Adrenal gland (tissue), 12 donors: ENCODE measurements around the gene SDHC. TPM values are rescaled to one million over a fixed set of nuclear protein-coding genes. Genes with fewer than 3 reads are reported as not detected.

Experiments
- DNase-seq, 7 donors: peaks; one replicate each; pipeline ENCODE4 v3.0.0-alpha.2; 2019 to 2020
- H3K27ac ChIP-seq, 5 donors: fragments of 200-600 bp; sonication (generic) in 4 of 5; 1 replicate in 3 of 5; 2 replicates in 2 of 5; pipeline versions ENCODE4 v1.5.1 to v1.8.0; 2016 to 2020; ENCODE audit warnings: mild to moderate bottlenecking in 1 of 5
- H3K27me3 ChIP-seq: fragments of 200-600 bp; 2 replicates; pipeline ENCODE4 v1.8.0; 2021
- H3K36me3 ChIP-seq, 2 donors: fragments of 200-600 bp; replicated peaks in 1 of 2; 1 replicate in 1 of 2; 2 replicates in 1 of 2; pipeline versions ENCODE4 v1.5.1 to v1.8.0; 2018 to 2022
- H3K4me1 ChIP-seq, 2 donors: fragments of 200-600 bp; replicated peaks in 1 of 2; 1 replicate in 1 of 2; 2 replicates in 1 of 2; pipeline versions ENCODE4 v1.5.1 to v1.8.0; 2018 to 2021
- H3K4me3 ChIP-seq, 4 donors: fragments of 200-600 bp; sonication (generic) in 3 of 4; one replicate each; pipeline ENCODE4 v1.5.1; 2016 to 2018
- H3K9me3 ChIP-seq, 3 donors: fragments of 200-600 bp; sonication (generic) in 1 of 3; replicated peaks in 1 of 3; 1 replicate in 2 of 3; 2 replicates in 1 of 3; pipeline versions ENCODE4 v1.5.1 to v1.8.0; 2016 to 2021
- POLR2A ChIP-seq, 2 donors: fragments of 450-650 bp; IDR thresholded peaks; one replicate each; pipeline ENCODE4 v1.6.1; 2017; ENCODE audit warnings: antibody characterized with exemption in 2 of 2, mild to moderate bottlenecking in 2 of 2, moderate library complexity in 1 of 2
- WGBS, 4 donors: extraction: QIAGEN DNeasy Blood & Tissue Kit in 2 of 4; methylation state at CpG; one replicate each; pipeline versions ENCODE4 v1.1.5 to v1.1.7; 2013 to 2017; 5-methylcytosine and 5-hydroxymethylcytosine counted together
- intact Hi-C, 2 donors: fragments of 100-400 bp; cut with DNase I; formaldehyde crosslinking; loops; one replicate each; pipeline versions ENCODE4 v1.14.1 to v1.15.0; 2022 to 2023
- polyA plus RNA-seq, 3 donors: library from polyadenylated mRNA; stranded (reverse); fragments of 200-250 nt in 2 of 3; fragments of 350-450 nt in 1 of 3; fragmentation: Illumina TruSeq in 1 of 3; extraction: RNeasy Lipid Tissue Mini Kit (QIAGEN cat#74804) in 1 of 3; gene quantifications; one replicate each; pipeline ENCODE4 v1.2.3, GENCODE V29; 2013 to 2014
- total RNA-seq, 9 donors: library from RNA; depleted of rRNA in 4 of 9; stranded (reverse); fragments of >200 nt in 4 of 9; fragments of 120-200 nt in 1 of 9; fragmentation: NEBNext Ultra II Directional in 1 of 9; extraction: Animal tissue kit (Norgen Biotek cat#: 25700) in 1 of 9; gene quantifications; one replicate each; pipeline versions ENCODE4 v1.1.0 to v1.2.4, GENCODE V29; 2013 to 2023
- TF ChIP-seq, protein P1 (sequence below), 6 experiments: fragments of 450-650 bp in 4 of 6; fragments of 200-600 bp in 2 of 6; sonication (generic) in 1 of 6; IDR thresholded peaks; 1 replicate in 5 of 6; 2 replicates in 1 of 6; pipeline versions ENCODE4 v1.5.1 to v1.8.0; 2016 to 2021; ENCODE audit warnings: antibody characterized with exemption in 6 of 6, mild to moderate bottlenecking in 2 of 6, moderate library complexity in 1 of 6
- donor health status: healthy with polysubstance abuse.
- donor health status: Bipolar disorder and iron deficiency.
- donor health status: DM: yes; HTN: yes; CAD: no.
- donor health status: DM: no; HTN: no; CAD: no.
- donor health status: DM: no; HTN: no; CAD: no.
- donor health status: DM: yes; HTN: yes; CAD: no.

The SDHC gene
- total and polyA plus RNA-seq, 12 donors = 45.0 to 434 (median 253) TPM

DNA sequence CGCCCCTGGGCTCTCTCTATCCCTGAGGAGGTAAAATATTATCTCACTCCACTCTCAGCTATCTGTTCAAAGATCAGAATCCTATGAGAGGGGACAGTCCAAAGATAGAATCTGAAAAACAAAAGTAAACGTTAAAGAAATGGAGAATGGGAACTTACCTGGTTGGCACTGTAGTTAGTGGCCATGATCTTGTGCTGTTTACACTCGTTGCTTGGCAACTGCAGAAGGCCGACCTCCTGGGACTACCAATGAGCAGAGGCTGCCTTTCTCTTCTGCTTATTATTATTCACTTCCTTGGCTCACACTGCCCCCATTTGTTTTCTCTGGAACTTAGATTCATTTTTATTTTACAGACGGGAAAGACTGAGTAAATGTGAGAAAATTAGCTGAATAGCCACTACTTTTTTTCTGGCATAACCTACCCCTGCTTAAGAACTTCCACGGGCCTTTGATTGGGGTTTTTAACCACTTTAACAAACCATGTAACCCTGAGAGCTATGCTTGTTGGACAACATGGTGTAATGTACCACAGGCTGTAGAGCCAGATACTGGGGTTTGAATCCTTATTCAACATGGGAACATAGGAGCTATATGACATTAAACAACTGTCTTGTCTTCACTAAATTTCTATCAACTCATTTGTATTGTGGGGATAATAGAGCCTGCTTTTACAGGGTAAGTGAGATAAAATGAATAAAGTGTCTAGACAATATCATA lies 53.7 kb downstream of the SDHC start, which contains the start of gene CFAP126:
CFAP126 (minus strand) TSS at position 193 of the 717 bp plus-strand sequence; CDS start at position 185, 8 bp downstream.
- DNase-seq = peak; percentile 72 to 92 (median 85)
- intact Hi-C loops = loop anchor here (5.0 kb wide), 2 partner anchors 61 to 141 kb away; partner anchors contain the start of genes MPZ (in 2 of the 2) and TOMM40L (in 1 of the 2)
- H3K36me3 ChIP-seq = no peaks in the 10 kb centered on the region
- H3K9me3 ChIP-seq = no peaks in the 10 kb centered on the region
- no peaks in the 10 kb centered on the region for H3K27me3 ChIP-seq
- WGBS, 4 donors = 19 to 21% (median 20%) methylated on average over 6 of the region's 6 CpGs
- no peak within 1 kb of the TSS for H3K4me3 ChIP-seq
- peaks cover 15 to 22% of the 10 kb centered on the region in 2 donors for H3K4me1 ChIP-seq
- H3K27ac ChIP-seq = peak within 1 kb of the TSS in 2 of 5 donors; percentile 36 to 42
- TF ChIP-seq, protein P1, sequence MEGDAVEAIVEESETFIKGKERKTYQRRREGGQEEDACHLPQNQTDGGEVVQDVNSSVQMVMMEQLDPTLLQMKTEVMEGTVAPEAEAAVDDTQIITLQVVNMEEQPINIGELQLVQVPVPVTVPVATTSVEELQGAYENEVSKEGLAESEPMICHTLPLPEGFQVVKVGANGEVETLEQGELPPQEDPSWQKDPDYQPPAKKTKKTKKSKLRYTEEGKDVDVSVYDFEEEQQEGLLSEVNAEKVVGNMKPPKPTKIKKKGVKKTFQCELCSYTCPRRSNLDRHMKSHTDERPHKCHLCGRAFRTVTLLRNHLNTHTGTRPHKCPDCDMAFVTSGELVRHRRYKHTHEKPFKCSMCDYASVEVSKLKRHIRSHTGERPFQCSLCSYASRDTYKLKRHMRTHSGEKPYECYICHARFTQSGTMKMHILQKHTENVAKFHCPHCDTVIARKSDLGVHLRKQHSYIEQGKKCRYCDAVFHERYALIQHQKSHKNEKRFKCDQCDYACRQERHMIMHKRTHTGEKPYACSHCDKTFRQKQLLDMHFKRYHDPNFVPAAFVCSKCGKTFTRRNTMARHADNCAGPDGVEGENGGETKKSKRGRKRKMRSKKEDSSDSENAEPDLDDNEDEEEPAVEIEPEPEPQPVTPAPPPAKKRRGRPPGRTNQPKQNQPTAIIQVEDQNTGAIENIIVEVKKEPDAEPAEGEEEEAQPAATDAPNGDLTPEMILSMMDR (IDR thresholded peaks at IDR 0.05) = peak; percentile 28 to 69 (median 50)
- TF ChIP-seq POLR2A (IDR thresholded peaks at IDR 0.05) = no peak

DNA sequence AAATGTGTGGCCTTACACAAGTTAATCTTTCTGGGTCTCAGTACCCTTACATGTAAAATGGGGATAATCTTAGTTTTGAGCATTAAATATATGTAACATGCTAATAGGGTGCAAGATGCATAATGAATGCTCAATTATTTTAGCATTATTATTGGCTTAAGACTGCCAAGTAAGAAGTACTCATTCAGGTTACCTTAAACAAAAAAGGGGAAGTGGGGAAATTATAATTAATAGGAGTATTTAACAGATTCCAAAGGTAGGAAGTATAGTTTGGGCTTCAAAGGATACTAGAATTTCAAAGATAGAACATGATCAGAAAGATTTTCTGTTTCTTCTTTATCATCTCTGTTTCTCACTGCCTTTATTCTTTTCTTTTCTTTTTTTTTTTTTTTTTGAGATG lies 59.3 kb downstream of the SDHC start:
- Histone ChIP-seq H3K4me1 (no peaks in the 10 kb centered on the region), H3K4me3 (no peak overlapping the region), H3K9me3 (no peaks in the 10 kb centered on the region), H3K36me3 (no peaks in the 10 kb centered on the region), H3K27ac (no peak overlapping the region), H3K27me3 (no peaks in the 10 kb centered on the region)
- DNase-seq = no peak
- TF ChIP-seq POLR2A (IDR thresholded peaks at IDR 0.05) = no peak
- TF ChIP-seq, protein P1 (IDR thresholded peaks at IDR 0.05) = no peak
- intact Hi-C loops = loop anchor here in 1 of 2 donors (10.0 kb wide), 2 partner anchors 149 to 179 kb away; partner anchors contain the start of genes ADAMTS4, APOA2 and TOMM40L

DNA sequence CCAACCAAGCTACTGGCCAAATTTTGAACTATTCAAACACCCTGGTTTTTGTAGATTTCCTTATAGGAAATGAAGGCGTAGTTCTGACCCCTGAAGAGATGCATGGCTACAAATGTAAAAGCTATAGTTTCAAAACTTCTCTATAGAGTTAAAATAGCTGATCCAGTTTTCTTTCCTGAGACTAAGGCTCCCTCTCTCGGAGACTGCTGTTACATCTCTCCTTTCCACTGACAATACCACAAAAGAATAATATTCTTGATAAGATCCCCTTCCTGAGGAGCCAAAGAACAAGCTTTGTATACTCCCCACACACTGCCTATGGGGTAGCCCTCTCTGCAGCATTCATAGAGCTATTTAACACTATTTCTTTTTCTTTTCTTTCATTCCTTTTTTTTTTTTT lies 60.2 kb downstream of the SDHC start:
- Histone ChIP-seq H3K9me3 (no peaks in the 10 kb centered on the region), H3K27ac (no peak overlapping the region), H3K27me3 (no peaks in the 10 kb centered on the region), H3K36me3 (no peaks in the 10 kb centered on the region), H3K4me3 (no peak overlapping the region), H3K4me1 (no peaks in the 10 kb centered on the region)
- 31 to 50% (median 43%) methylated on average over 2 of the region's 2 CpGs for WGBS, 4 donors
- no peak for TF ChIP-seq POLR2A (IDR thresholded peaks at IDR 0.05)
- TF ChIP-seq, protein P1 (IDR thresholded peaks at IDR 0.05) = peak in 5 of 6 experiments; percentile 10 to 42 (median 25)
- intact Hi-C loops = loop anchor here in 1 of 2 donors (10.0 kb wide), 2 partner anchors 150 to 180 kb away; partner anchors contain the start of genes ADAMTS4, APOA2 and TOMM40L
- peak in 1 of 7 donors; percentile 1 for DNase-seq

DNA sequence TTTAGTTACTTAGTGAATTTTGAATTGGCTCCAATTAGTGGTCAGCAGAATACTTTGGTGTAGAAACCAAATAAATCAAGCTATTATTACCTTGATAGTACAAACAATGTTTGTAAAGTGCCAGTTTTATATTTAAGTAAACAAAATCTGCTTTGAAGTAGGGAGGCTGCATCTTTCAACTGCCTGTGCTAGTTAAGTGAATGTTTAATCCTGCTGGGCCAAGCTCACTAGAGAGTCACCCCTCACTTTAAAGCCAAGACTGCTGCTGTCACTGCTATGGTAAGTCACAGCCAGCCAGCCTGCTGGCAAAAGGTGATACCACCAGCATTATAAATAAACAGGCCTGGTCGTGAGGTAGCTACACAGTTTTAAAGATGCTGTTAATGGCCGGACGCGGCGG lies 63.8 kb downstream of the SDHC start:
- H3K36me3 ChIP-seq = no peaks in the 10 kb centered on the region
- H3K4me3 ChIP-seq = no peak overlapping the region
- no peak for TF ChIP-seq POLR2A (IDR thresholded peaks at IDR 0.05)
- TF ChIP-seq, protein P1 (IDR thresholded peaks at IDR 0.05) = no peak
- no peaks in the 10 kb centered on the region for H3K27me3 ChIP-seq
- H3K9me3 ChIP-seq = no peaks in the 10 kb centered on the region
- WGBS, 4 donors = 87 to 94% (median 90%) methylated on average over 5 of the region's 5 CpGs
- H3K4me1 ChIP-seq = peaks cover 0 to 11% of the 10 kb centered on the region in 2 donors
- DNase-seq = peak in 1 of 7 donors; percentile 3
- intact Hi-C loops = loop anchor here in 1 of 2 donors (10.0 kb wide), 2 partner anchors 153 to 183 kb away; partner anchors contain the start of genes ADAMTS4, APOA2 and TOMM40L
- no peak overlapping the region for H3K27ac ChIP-seq
